HG03432 (cell line): ENCODE results near the gene ARL13A.
"Not testable (repeated sequence)": the region's sequence is repeated elsewhere in the genome, so short reads cannot be mapped to it uniquely, and the experiment has no call there.

Experiments used
- ATAC-seq: cut with Tn5 transposase; IDR thresholded peaks from one replicate; pipeline ENCODE4 v1.9.1; 2021; ENCODE audit warnings: mild to moderate bottlenecking, moderate library complexity; ENCODE audit not compliant: unreplicated experiment

Gene ARL13A

GRCh38 chrX:100984818-100985217 lies 15.3 kb downstream of the ARL13A start:
- ATAC-seq = no peak

GRCh38 chrX:100990139-100990538 lies 20.6 kb downstream of the ARL13A start:
- no peak for ATAC-seq

- peak; percentile 99 for ATAC-seq
These were observed 25.1 kb downstream of the ARL13A start for GRCh38 chrX:100994352-100995281.

- no peak for ATAC-seq
These were observed 26.0 kb downstream of the ARL13A start for GRCh38 chrX:100995469-100995868.

- ATAC-seq = no peak
These were observed 29.9 kb downstream of the ARL13A start for GRCh38 chrX:100999451-100999850.

- no peak for ATAC-seq
These were observed 39.6 kb downstream of the ARL13A start for GRCh38 chrX:101009090-101009489.

GRCh38 chrX:101012031-101012430 lies 42.5 kb downstream of the ARL13A start:
- not testable (repeated sequence) for ATAC-seq

- ATAC-seq = no peak
These were observed 52.5 kb downstream of the ARL13A start for GRCh38 chrX:101022020-101022419.

- no peak for ATAC-seq
These were observed 55.6 kb downstream of the ARL13A start for GRCh38 chrX:101025126-101025525.

- no peak for ATAC-seq
These were observed 59.1 kb downstream of the ARL13A start for GRCh38 chrX:101028562-101028961.

- ATAC-seq = no peak
These were observed 60.2 kb downstream of the ARL13A start for GRCh38 chrX:101029665-101030064.

- ATAC-seq = no peak
These were observed 67.7 kb downstream of the ARL13A start for GRCh38 chrX:101037231-101037630.

GRCh38 chrX:101040197-101040596 lies 70.7 kb downstream of the ARL13A start:
- ATAC-seq = no peak
